HTR-8/SVneo (cell line): ENCODE measurements around the gene DCHS2.

ENCODE experiments used
- DNase-seq: peaks from one replicate; pipeline ENCODE4 v3.0.0; 2011; ENCODE audit warnings: low spot score, mixed read lengths; ENCODE audit not compliant: insufficient read length
- FAIRE-seq: peaks from 2 replicates; lab custom pipeline; 2011; peaks lifted over from hg19 to GRCh38; lab: Jason Lieb, UNC

The DCHS2 gene

GRCh38 chr4:154492288-154492687 lies 689 bp upstream of the DCHS2 start:
- FAIRE-seq: no peak
- no peak for DNase-seq

- FAIRE-seq: no peak
- DNase-seq: no peak
These were observed 837 bp downstream of the DCHS2 start for GRCh38 chr4:154490583-154491340.

GRCh38 chr4:154490234-154490582 lies 1.4 kb downstream of the DCHS2 start:
- FAIRE-seq: no peak
- no peak for DNase-seq

GRCh38 chr4:154489558-154490233 lies 1.9 kb downstream of the DCHS2 start:
- no peak for FAIRE-seq

GRCh38 chr4:154487145-154487544 lies 4.5 kb downstream of the DCHS2 start:
- no peak for FAIRE-seq

More at GRCh38 chr4:154489558-154490233, 1.9 kb downstream of the DCHS2 start:
- DNase-seq: no peak

GRCh38 chr4:154485127-154485773 lies 6.3 kb downstream of the DCHS2 start:
- DNase-seq: no peak
- no peak for FAIRE-seq

More at GRCh38 chr4:154487145-154487544, 4.5 kb downstream of the DCHS2 start:
- DNase-seq: no peak

- FAIRE-seq (no peak), DNase-seq (no peak)
These were observed 13.1 kb downstream of the DCHS2 start for GRCh38 chr4:154478547-154478946.

- FAIRE-seq (no peak), DNase-seq (no peak)
These were observed 13.5 kb downstream of the DCHS2 start for GRCh38 chr4:154478128-154478527.

- FAIRE-seq: no peak
- DNase-seq: no peak
These were observed 15.4 kb downstream of the DCHS2 start for GRCh38 chr4:154476232-154476631.

- FAIRE-seq (no peak), DNase-seq (no peak)
These were observed 15.8 kb downstream of the DCHS2 start for GRCh38 chr4:154475820-154476219.

- FAIRE-seq: no peak
These were observed 18.1 kb downstream of the DCHS2 start for GRCh38 chr4:154473497-154473896.

GRCh38 chr4:154472858-154473257 lies 18.7 kb downstream of the DCHS2 start:
- FAIRE-seq (no peak), DNase-seq (no peak)

More at GRCh38 chr4:154473497-154473896, 18.1 kb downstream of the DCHS2 start:
- no peak for DNase-seq

- FAIRE-seq (no peak), DNase-seq (no peak)
These were observed 19.9 kb downstream of the DCHS2 start for GRCh38 chr4:154471526-154472331.

GRCh38 chr4:154471032-154471431 lies 20.6 kb downstream of the DCHS2 start:
- DNase-seq (no peak), FAIRE-seq (no peak)

- FAIRE-seq (no peak), DNase-seq (no peak)
These were observed 23.7 kb downstream of the DCHS2 start for GRCh38 chr4:154467886-154468285.

- FAIRE-seq (no peak), DNase-seq (no peak)
These were observed 25.3 kb downstream of the DCHS2 start for GRCh38 chr4:154466336-154466735.

GRCh38 chr4:154465085-154465484 lies 26.5 kb downstream of the DCHS2 start:
- FAIRE-seq: no peak
- DNase-seq: no peak

- FAIRE-seq (no peak), DNase-seq (no peak)
These were observed 26.9 kb downstream of the DCHS2 start for GRCh38 chr4:154464654-154465053.

GRCh38 chr4:154462081-154462810 lies 29.4 kb downstream of the DCHS2 start:
- FAIRE-seq: no peak
- DNase-seq: no peak

GRCh38 chr4:154457471-154457870 lies 34.1 kb downstream of the DCHS2 start:
- DNase-seq: no peak
- no peak for FAIRE-seq
